NCI-H2081 treated with DMSO at 0.1 percent for 48 hours (cell line): ENCODE data around the gene SLC16A5.
"Not testable (repeated sequence)": the region's sequence is repeated elsewhere in the genome, so short reads cannot be mapped to it uniquely, and the experiment has no call there.

Experiments used
- DNase-seq: peaks from one replicate; lab custom pipeline; 2025; lab: John Stamatoyannopoulos, UW

The SLC16A5 gene

GRCh38 chr17:75064040-75064439 lies 23.7 kb upstream of the SLC16A5 start:
- DNase-seq = no peak

GRCh38 chr17:75064460-75064859 lies 23.3 kb upstream of the SLC16A5 start:
- no peak for DNase-seq

GRCh38 chr17:75064867-75065561 lies 22.7 kb upstream of the SLC16A5 start:
- no peak for DNase-seq

GRCh38 chr17:75065562-75066151 lies 22.1 kb upstream of the SLC16A5 start:
- DNase-seq = no peak

- no peak for DNase-seq
These were observed 19.9 kb upstream of the SLC16A5 start for GRCh38 chr17:75067856-75068255.

GRCh38 chr17:75068750-75069149 lies 19.0 kb upstream of the SLC16A5 start:
- no peak for DNase-seq

- no peak for DNase-seq
These were observed 18.0 kb upstream of the SLC16A5 start for GRCh38 chr17:75069783-75070182.

GRCh38 chr17:75071478-75072271 lies 16.1 kb upstream of the SLC16A5 start:
- not testable (repeated sequence) for DNase-seq

GRCh38 chr17:75072909-75073308 lies 14.8 kb upstream of the SLC16A5 start:
- DNase-seq = not testable (repeated sequence)

- DNase-seq = no peak
These were observed 14.1 kb upstream of the SLC16A5 start for GRCh38 chr17:75073618-75074047.

GRCh38 chr17:75074532-75074931 lies 13.2 kb upstream of the SLC16A5 start:
- no peak for DNase-seq

GRCh38 chr17:75075597-75076336 lies 12.0 kb upstream of the SLC16A5 start:
- DNase-seq = no peak

- no peak for DNase-seq
These were observed 10.7 kb upstream of the SLC16A5 start for GRCh38 chr17:75077072-75077495.

- DNase-seq = no peak
These were observed 10.1 kb upstream of the SLC16A5 start for GRCh38 chr17:75077496-75078283.

- DNase-seq = no peak
These were observed 9.3 kb upstream of the SLC16A5 start for GRCh38 chr17:75078284-75079022.

- DNase-seq = no peak
These were observed 8.8 kb upstream of the SLC16A5 start for GRCh38 chr17:75079023-75079373.

- no peak for DNase-seq
These were observed 5.9 kb upstream of the SLC16A5 start for GRCh38 chr17:75081611-75082540.

GRCh38 chr17:75082683-75083082 lies 5.1 kb upstream of the SLC16A5 start:
- no peak for DNase-seq

- DNase-seq = no peak
These were observed 3.6 kb upstream of the SLC16A5 start for GRCh38 chr17:75084039-75084660.
